Ascending aorta (tissue), 2 donors: ENCODE results near the gene IL20RB. TPM values are rescaled to one million over a fixed set of nuclear protein-coding genes. Genes with fewer than 3 reads are reported as not detected.
A peak's percentile ranks its signal among the peaks of the same experiment; 100 is the strongest.
"Not testable (repeated sequence)": the region's sequence is repeated elsewhere in the genome, so short reads cannot be mapped to it uniquely, and the experiment has no call there.

Experiments
- DNase-seq, 2 donors: peaks; one replicate each; pipeline ENCODE4 v3.0.0-alpha.2; 2019; ENCODE audit warnings: low spot score in 2 of 2
- H3K27ac ChIP-seq, 2 donors: fragments of 200-600 bp; sonication (generic); one replicate each; pipeline ENCODE4 v1.5.1; 2016 to 2017; ENCODE audit warnings: mild to moderate bottlenecking in 1 of 2
- H3K27me3 ChIP-seq: fragments of 200-600 bp; sonication (generic); one replicate; pipeline ENCODE4 v1.5.1; 2017
- H3K36me3 ChIP-seq, 2 donors: fragments of 200-600 bp; sonication (generic); one replicate each; pipeline ENCODE4 v1.5.1; 2016
- H3K4me1 ChIP-seq, 2 donors: fragments of 200-600 bp; sonication (generic); one replicate each; pipeline ENCODE4 v1.5.1; 2016 to 2017; ENCODE audit warnings: mild to moderate bottlenecking in 1 of 2
- H3K4me3 ChIP-seq, 2 donors: fragments of 200-600 bp; sonication (generic); one replicate each; pipeline ENCODE4 v1.5.1; 2016 to 2017; ENCODE audit warnings: mild to moderate bottlenecking in 1 of 2
- H3K9me3 ChIP-seq, 2 donors: fragments of 200-600 bp; sonication (generic); one replicate each; pipeline ENCODE4 v1.5.1; 2016
- intact Hi-C: fragments of 100-400 bp; cut with DNase I; formaldehyde crosslinking; loops from one replicate; pipeline ENCODE4 v1.15.1; 2023
- total RNA-seq: library from RNA; depleted of rRNA; stranded (reverse); fragments of >200 nt; gene quantifications from one replicate; pipeline ENCODE4 v1.1.0, GENCODE V29; 2016
- TF ChIP-seq, protein P1 (sequence below), 3 experiments: fragments of 200-600 bp in 2 of 3; fragments of 450-650 bp in 1 of 3; sonication (generic) in 2 of 3; IDR thresholded peaks; one replicate each; pipeline ENCODE4 v1.5.1; 2016 to 2019; ENCODE audit warnings: antibody characterized with exemption in 3 of 3, mild to moderate bottlenecking in 1 of 3, moderate library complexity in 1 of 3

Gene IL20RB
- total RNA-seq, 1 donor from 2014 or later, result not detected

DNA sequence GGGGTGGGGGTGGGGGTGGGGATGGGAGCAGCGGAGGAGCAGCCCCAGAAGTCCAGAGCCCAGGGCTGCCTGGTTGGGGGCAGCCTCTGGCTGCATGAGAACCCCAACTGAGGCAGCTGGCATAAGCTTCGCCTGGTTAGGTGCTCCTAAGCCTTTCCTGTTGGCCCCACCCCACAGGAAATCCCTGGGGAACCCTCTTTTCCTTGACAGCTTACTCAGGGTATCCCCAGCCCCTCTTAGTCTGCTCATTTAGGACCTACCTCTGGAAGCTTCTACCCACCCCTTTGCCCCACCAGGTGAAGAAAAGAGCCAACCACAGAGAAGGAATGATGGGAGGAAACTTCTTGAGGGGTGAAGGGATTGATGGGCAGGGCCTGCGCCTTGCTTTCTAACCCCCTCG, 53.4 kb downstream of the IL20RB start:
- H3K9me3 ChIP-seq, result no peaks in the 10 kb centered on the region
- intact Hi-C loops, result loop anchor here (5.0 to 10.0 kb wide), 5 partner anchors 64 to 816 kb away; partner anchors contain the start of gene MSL2
- no peak overlapping the region for H3K27ac ChIP-seq
- DNase-seq, result no peak
- H3K4me1 ChIP-seq, result peaks cover 0 to 6% of the 10 kb centered on the region in 2 donors
- TF ChIP-seq, protein P1, sequence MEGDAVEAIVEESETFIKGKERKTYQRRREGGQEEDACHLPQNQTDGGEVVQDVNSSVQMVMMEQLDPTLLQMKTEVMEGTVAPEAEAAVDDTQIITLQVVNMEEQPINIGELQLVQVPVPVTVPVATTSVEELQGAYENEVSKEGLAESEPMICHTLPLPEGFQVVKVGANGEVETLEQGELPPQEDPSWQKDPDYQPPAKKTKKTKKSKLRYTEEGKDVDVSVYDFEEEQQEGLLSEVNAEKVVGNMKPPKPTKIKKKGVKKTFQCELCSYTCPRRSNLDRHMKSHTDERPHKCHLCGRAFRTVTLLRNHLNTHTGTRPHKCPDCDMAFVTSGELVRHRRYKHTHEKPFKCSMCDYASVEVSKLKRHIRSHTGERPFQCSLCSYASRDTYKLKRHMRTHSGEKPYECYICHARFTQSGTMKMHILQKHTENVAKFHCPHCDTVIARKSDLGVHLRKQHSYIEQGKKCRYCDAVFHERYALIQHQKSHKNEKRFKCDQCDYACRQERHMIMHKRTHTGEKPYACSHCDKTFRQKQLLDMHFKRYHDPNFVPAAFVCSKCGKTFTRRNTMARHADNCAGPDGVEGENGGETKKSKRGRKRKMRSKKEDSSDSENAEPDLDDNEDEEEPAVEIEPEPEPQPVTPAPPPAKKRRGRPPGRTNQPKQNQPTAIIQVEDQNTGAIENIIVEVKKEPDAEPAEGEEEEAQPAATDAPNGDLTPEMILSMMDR (IDR thresholded peaks at IDR 0.05), result no peak
- no peak overlapping the region for H3K4me3 ChIP-seq
- H3K27me3 ChIP-seq, result no peaks in the 10 kb centered on the region
- no peaks in the 10 kb centered on the region for H3K36me3 ChIP-seq

DNA sequence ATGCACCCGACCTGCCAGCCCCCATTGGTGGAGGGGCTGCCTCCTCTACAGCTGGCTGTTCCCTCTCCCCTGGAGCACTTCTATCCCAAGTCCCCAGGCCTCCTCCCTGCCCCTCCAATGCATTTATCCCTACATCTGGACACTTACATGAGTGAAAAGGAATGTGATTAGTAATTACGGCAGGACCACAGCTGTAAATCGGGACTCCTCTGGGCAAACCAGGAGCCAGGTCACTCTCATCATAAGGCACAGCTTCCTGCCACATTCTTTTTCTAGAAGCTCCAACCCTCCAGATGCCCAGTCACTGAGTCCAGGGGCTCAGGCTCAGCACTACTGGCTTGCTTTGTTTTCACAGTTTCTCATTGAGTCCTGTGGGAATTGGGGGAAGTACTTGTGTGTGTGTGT, 54.3 kb downstream of the IL20RB start:
- TF ChIP-seq, protein P1 (IDR thresholded peaks at IDR 0.05), result no peak
- H3K4me1 ChIP-seq, result peaks cover 0 to 6% of the 10 kb centered on the region in 2 donors
- DNase-seq, result no peak
- H3K4me3 ChIP-seq, result no peak overlapping the region
- no peak overlapping the region for H3K27ac ChIP-seq
- intact Hi-C loops, result loop anchor here (2.0 to 10.0 kb wide), 7 partner anchors 65 to 817 kb away; partner anchors contain the start of genes MSL2, NCK1 and SLC35G2
- H3K27me3 ChIP-seq, result no peaks in the 10 kb centered on the region
- no peaks in the 10 kb centered on the region for H3K9me3 ChIP-seq
- H3K36me3 ChIP-seq, result no peaks in the 10 kb centered on the region

DNA sequence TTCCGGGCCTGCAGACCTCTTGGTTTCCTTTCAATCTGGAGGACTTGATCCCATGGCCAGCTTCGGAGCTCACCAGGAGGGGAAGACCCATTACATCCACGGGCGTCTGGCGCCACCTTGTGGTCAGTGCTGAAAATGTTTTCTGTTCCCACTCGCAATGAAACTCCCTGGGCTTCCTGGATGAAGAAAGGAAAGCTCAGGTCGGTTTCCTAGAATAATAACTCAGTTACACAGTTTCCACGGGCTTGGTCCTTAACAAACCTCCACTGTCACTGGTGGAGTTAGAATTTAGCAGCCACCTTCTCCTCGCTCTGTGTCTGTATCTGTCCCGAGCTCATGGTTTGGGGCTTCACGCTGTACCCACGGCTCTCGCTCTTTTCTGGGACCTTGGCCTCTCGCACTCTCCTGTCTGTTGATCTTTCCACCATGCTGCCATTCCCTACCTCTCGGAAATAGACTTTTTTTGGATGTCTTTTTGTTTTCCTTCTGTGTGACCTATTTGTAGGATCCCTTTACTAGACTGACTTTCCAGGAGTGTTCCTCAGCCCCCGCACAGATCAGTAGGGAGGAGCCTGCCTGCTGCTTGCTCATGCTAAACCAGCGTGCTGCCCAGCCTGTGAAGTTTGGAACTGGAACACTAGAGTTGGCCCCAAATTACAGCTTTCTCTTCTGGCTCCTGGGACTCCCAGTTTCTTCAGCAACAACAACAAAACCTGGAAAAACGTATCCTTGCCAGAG, 56.3 kb downstream of the IL20RB start:
- intact Hi-C loops, result loop anchor here (1.0 to 10.0 kb wide), 10 partner anchors 67 to 939 kb away; partner anchors contain the start of genes MSL2, NCK1, PCCB and SLC35G2
- H3K27ac ChIP-seq, result peak overlapping the region; percentile 74 to 95
- TF ChIP-seq, protein P1 (IDR thresholded peaks at IDR 0.05), result peak; percentile 80 to 91 (median 81)

DNA sequence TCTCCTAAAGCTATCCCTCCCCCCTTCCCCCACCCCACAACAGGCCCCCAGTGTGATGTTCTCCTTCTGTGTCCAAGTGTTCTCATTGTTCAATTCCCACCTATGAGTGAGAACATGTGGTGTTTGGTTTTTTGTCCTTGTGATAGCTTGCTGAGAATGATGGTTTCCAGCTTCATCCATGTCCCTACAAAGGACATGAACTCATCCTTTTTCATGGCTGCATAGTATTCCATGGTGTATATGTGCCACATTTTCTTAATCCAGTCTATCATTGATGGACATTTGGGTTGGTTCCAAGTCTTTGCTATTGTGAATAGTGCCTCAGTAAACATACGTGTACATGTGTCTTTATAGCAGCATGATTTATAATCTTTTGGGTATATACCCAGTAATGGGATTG, 59.5 kb downstream of the IL20RB start:
- not testable (repeated sequence) for H3K36me3 ChIP-seq, H3K27ac ChIP-seq, DNase-seq, H3K4me1 ChIP-seq, H3K4me3 ChIP-seq, H3K27me3 ChIP-seq, H3K9me3 ChIP-seq
- intact Hi-C loops, result loop anchor here (10.0 kb wide), 3 partner anchors 233 to 823 kb away; partner anchors contain the start of gene MSL2

More for the DNA sequence above, 56.3 kb downstream of the IL20RB start:
- Histone ChIP-seq H3K27me3 (no peaks in the 10 kb centered on the region), H3K4me3 (peak overlapping the region; percentile 55 to 81), H3K9me3 (no peaks in the 10 kb centered on the region), H3K36me3 (no peaks in the 10 kb centered on the region), H3K4me1 (peaks cover 0 to 6% of the 10 kb centered on the region in 2 donors)
- DNase-seq, result peak; percentile 48 to 95

DNA sequence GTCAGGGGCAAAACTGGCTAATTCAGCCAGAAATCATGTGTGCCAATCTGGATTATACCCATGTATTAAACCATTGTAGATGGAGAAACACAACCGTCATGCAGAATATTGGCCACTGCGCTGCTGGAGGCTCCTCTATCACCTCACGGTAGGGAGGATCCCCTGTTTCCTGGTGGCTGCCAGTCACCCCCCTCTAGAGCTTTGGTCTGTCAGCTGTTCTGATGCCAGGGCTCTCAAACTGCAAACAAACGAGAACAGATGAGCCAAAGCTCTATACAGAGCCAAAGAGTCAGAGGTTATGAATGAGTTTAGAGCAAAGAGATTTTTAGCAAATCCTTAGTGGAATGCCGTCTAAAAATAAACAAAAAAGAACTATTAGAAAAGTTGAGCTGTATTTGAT, 62.5 kb downstream of the IL20RB start:
- Histone ChIP-seq H3K27me3 (no peaks in the 10 kb centered on the region), H3K27ac (no peak overlapping the region), H3K4me1 (no peaks in the 10 kb centered on the region), H3K9me3 (no peaks in the 10 kb centered on the region), H3K36me3 (no peaks in the 10 kb centered on the region), H3K4me3 (no peak overlapping the region)
- intact Hi-C loops, result no loop called here
- DNase-seq, result no peak
- TF ChIP-seq, protein P1 (IDR thresholded peaks at IDR 0.05), result no peak

DNA sequence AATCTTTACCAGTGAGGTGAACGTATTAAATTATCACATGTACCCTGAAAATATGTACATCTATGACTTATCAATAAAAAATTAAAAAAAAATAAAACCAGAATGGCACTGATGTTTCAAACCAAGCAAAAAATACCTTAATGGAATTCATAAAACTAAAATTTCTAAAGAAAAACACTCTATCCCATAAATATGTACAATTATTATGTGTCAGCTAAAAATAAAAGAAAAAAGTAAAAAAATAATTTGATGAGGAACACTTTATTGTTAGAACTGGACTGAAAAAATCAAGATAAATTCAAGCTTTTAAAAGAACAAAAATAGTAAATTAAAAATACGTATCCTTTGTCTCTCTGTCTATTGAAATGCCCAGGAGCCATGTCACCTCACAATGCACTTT, 63.1 kb downstream of the IL20RB start:
- H3K4me3 ChIP-seq, result no peak overlapping the region
- no peak for DNase-seq
- H3K27me3 ChIP-seq, result no peaks in the 10 kb centered on the region
- H3K9me3 ChIP-seq, result no peaks in the 10 kb centered on the region
- TF ChIP-seq, protein P1 (IDR thresholded peaks at IDR 0.05), result no peak
- H3K4me1 ChIP-seq, result no peaks in the 10 kb centered on the region
- no peaks in the 10 kb centered on the region for H3K36me3 ChIP-seq
- intact Hi-C loops, result no loop called here
- H3K27ac ChIP-seq, result no peak overlapping the region
